ENCODE data around the gene ABCC6. TPM values are rescaled to one million over a fixed set of nuclear protein-coding genes. Genes with fewer than 3 reads are reported as not detected.

Gene ABCC6
- total and polyA plus RNA-seq, 2 of the 13 experiments (the other 11 are each of a cell fraction or from before 2014, with no cell fraction given) = 82.4 to 105 TPM

- no peak for TF ChIP-seq ARID3A (IDR thresholded peaks at IDR 0.05; ENCODE audit: low read depth, low read length)
- no peak for TF ChIP-seq ZSCAN20 (CRISPR knock-in tag; IDR thresholded peaks at IDR 0.05; ENCODE audit: borderline replicate concordance)
- TF ChIP-seq ZXDC (CRISPR knock-in tag; IDR thresholded peaks at IDR 0.05) = 0 out of 2 replicates have a peak, but pooled peaks have one; percentile 63
- no peak; the same call in 1 of the 2 replicates for TF ChIP-seq PCBP1 (IDR thresholded peaks at IDR 0.05; ENCODE audit: borderline replicate concordance, low read depth, low read length)
- no peak for TF ChIP-seq NCOA5 (CRISPR knock-in tag; IDR thresholded peaks at IDR 0.05)
- no peak; the same call in 1 of the 2 replicates for TF ChIP-seq ZNF550 (CRISPR knock-in tag; IDR thresholded peaks at IDR 0.05; ENCODE audit: borderline replicate concordance)
- TF ChIP-seq ZNF775 (CRISPR knock-in tag; IDR thresholded peaks at IDR 0.05; ENCODE audit: borderline replicate concordance) = no peak
- peak; percentile 13; the same call in 1 of the 2 replicates for TF ChIP-seq SALL1 (CRISPR knock-in tag; IDR thresholded peaks at IDR 0.05)
- TF ChIP-seq BORCS8-MEF2B (CRISPR knock-in tag; IDR thresholded peaks at IDR 0.05) = no peak
- TF ChIP-seq DZIP1 (CRISPR knock-in tag; IDR thresholded peaks at IDR 0.05) = no peak; the same call in 1 of the 2 replicates
- TF ChIP-seq KMT2A (CRISPR knock-in tag; IDR thresholded peaks at IDR 0.05) = no peak
- TF ChIP-seq MXI1 (IDR thresholded peaks at IDR 0.05; ENCODE audit: borderline replicate concordance, low read depth, low read length) = no peak
- no peak for TF ChIP-seq BCLAF1 (IDR thresholded peaks at IDR 0.05)
- TF ChIP-seq MED1 (CRISPR knock-in tag; IDR thresholded peaks at IDR 0.05) = no peak; the same call in 1 of the 2 replicates
- TF ChIP-seq MZF1 (CRISPR knock-in tag; IDR thresholded peaks at IDR 0.05; ENCODE audit: borderline replicate concordance) = no peak
- no peak for TF ChIP-seq ZBTB49 (CRISPR knock-in tag; IDR thresholded peaks at IDR 0.05; ENCODE audit: borderline replicate concordance)
Observed at GRCh38 chr16:16150117-16150877, 73.0 kb downstream of the ABCC6 start (continued).

Measured in HepG2 (cell line).